Measurements from ENCODE around the gene PCYOX1L.

PCYOX1L gene

DNA sequence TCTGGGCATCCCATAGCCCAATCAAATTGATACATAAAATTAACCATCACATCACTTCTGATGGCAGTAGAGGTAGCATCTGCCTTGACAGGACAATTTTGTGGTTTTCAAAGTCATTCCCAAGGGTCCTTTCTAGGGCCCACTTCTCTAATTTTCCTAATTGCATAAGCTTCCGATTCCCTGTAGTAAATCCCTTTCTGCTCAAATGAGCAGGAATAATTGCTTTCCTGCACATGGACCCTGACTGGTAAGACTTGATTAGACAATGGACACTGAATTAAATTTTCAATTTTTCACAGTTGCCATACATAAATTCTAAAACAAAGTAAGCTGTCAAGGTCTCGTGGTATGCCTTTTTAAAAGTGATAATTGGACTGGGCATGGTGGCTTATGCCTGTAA, 43.2 kb downstream of the PCYOX1L start:
- TF ChIP-seq EZH2phosphoT487 (IDR thresholded peaks at IDR 0.05; ENCODE audit: borderline replicate concordance), result no peak
- TF ChIP-seq CTCF (conservative IDR thresholded peaks at IDR 0.05; ENCODE audit: low read length), result no peak
- H2AFZ ChIP-seq (ENCODE audit: low read length), result no peak overlapping the region
- H3K9me3 ChIP-seq (ENCODE audit: insufficient read depth, low read depth, low read length), result no peaks in the 10 kb centered on the region
- no peak overlapping the region for H3K9ac ChIP-seq (ENCODE audit: low read depth, low read length, poor library complexity, severe bottlenecking)
- no peaks in the 10 kb centered on the region for H4K20me1 ChIP-seq (ENCODE audit: insufficient read depth, low read length, poor library complexity, severe bottlenecking)
- no peaks in the 10 kb centered on the region for H3K27me3 ChIP-seq (ENCODE audit: insufficient read depth, low read length, poor library complexity, severe bottlenecking)
- no peaks in the 10 kb centered on the region for H3K36me3 ChIP-seq (ENCODE audit: insufficient read depth, low read length)
- no peaks in the 10 kb centered on the region for H3K79me2 ChIP-seq (ENCODE audit: insufficient read depth, low read length)
- no peaks in the 10 kb centered on the region for H3K9me2 ChIP-seq (replicated peaks; ENCODE audit: low read depth, low read length)
- H3K4me1 ChIP-seq (ENCODE audit: insufficient read depth, low read length, poor library complexity, severe bottlenecking), result no peaks in the 10 kb centered on the region
- H3K4me2 ChIP-seq (ENCODE audit: low read depth, low read length, poor library complexity, severe bottlenecking), result no peak overlapping the region
- no peaks in the 10 kb centered on the region for H3F3A ChIP-seq (ENCODE audit: low read depth)
- no peak overlapping the region for H3K4me3 ChIP-seq (ENCODE audit: low read length, poor library complexity, severe bottlenecking)

DNA sequence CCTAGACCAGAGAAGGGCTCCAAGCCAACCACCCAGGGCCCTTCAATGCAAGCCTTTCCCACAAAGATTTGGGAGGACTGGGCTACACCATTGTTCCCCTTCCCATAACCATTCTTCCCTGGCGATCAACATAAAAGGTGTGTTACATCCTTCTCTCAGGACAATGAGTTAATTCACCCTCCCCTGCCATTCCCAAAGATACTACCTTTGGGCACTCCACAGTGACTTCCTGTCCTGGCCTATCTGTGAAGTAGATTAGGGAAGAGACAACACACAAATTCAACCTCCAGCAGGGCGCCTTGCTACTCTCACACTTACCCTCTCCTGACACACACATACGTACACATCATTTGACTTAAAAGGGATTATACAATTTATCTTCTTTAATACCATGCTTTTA, 44.4 kb downstream of the PCYOX1L start:
- H3K36me3 ChIP-seq (ENCODE audit: insufficient read depth, low read length), result no peaks in the 10 kb centered on the region
- no peak for TF ChIP-seq EZH2phosphoT487 (IDR thresholded peaks at IDR 0.05; ENCODE audit: borderline replicate concordance)
- TF ChIP-seq CTCF (conservative IDR thresholded peaks at IDR 0.05; ENCODE audit: low read length), result no peak
- H3K9ac ChIP-seq (ENCODE audit: low read depth, low read length, poor library complexity, severe bottlenecking), result no peak overlapping the region
- no peaks in the 10 kb centered on the region for H3K27me3 ChIP-seq (ENCODE audit: insufficient read depth, low read length, poor library complexity, severe bottlenecking)
- no peaks in the 10 kb centered on the region for H3K9me2 ChIP-seq (replicated peaks; ENCODE audit: low read depth, low read length)
- no peaks in the 10 kb centered on the region for H3K79me2 ChIP-seq (ENCODE audit: insufficient read depth, low read length)
- H3K9me3 ChIP-seq (ENCODE audit: insufficient read depth, low read depth, low read length), result no peaks in the 10 kb centered on the region
- no peaks in the 10 kb centered on the region for H4K20me1 ChIP-seq (ENCODE audit: insufficient read depth, low read length, poor library complexity, severe bottlenecking)
- no peak overlapping the region for H3K4me3 ChIP-seq (ENCODE audit: low read length, poor library complexity, severe bottlenecking)
- no peaks in the 10 kb centered on the region for H3F3A ChIP-seq (ENCODE audit: low read depth)
- H3K4me1 ChIP-seq (ENCODE audit: insufficient read depth, low read length, poor library complexity, severe bottlenecking), result no peaks in the 10 kb centered on the region
- H2AFZ ChIP-seq (ENCODE audit: low read length), result no peak overlapping the region
- no peak overlapping the region for H3K4me2 ChIP-seq (ENCODE audit: low read depth, low read length, poor library complexity, severe bottlenecking)

GRCh38 chr5:149403923-149404745, 46.3 kb downstream of the PCYOX1L start:
- Histone ChIP-seq H3K4me3 (ENCODE audit: low read length, poor library complexity, severe bottlenecking) (no peak overlapping the region), H3K79me2 (ENCODE audit: insufficient read depth, low read length) (no peaks in the 10 kb centered on the region), H3K4me1 (ENCODE audit: insufficient read depth, low read length, poor library complexity, severe bottlenecking) (no peaks in the 10 kb centered on the region), H2AFZ (ENCODE audit: low read length) (no peak overlapping the region), H3K27me3 (ENCODE audit: insufficient read depth, low read length, poor library complexity, severe bottlenecking) (no peaks in the 10 kb centered on the region), H3K4me2 (ENCODE audit: low read depth, low read length, poor library complexity, severe bottlenecking) (no peak overlapping the region), H3K9ac (ENCODE audit: low read depth, low read length, poor library complexity, severe bottlenecking) (no peak overlapping the region), H3K9me3 (ENCODE audit: insufficient read depth, low read depth, low read length) (no peaks in the 10 kb centered on the region), H4K20me1 (ENCODE audit: insufficient read depth, low read length, poor library complexity, severe bottlenecking) (no peaks in the 10 kb centered on the region), H3K9me2 (replicated peaks; ENCODE audit: low read depth, low read length) (no peaks in the 10 kb centered on the region), H3K36me3 (ENCODE audit: insufficient read depth, low read length) (no peaks in the 10 kb centered on the region), H3F3A (ENCODE audit: low read depth) (no peaks in the 10 kb centered on the region)
- TF ChIP-seq CTCF (conservative IDR thresholded peaks at IDR 0.05; ENCODE audit: low read length), result no peak

All from Loucy (cell line).